Activated naive CD8-positive, alpha-beta T cell (primary cell): ENCODE measurements around the gene MEF2C.
"Not testable (repeated sequence)": the region's sequence is repeated elsewhere in the genome, so short reads cannot be mapped to it uniquely, and the experiment has no call there.

Experiments used
- H3K27ac Mint-ChIP-seq: one replicate; pipeline ENCODE4 v1.8.0; 2021; ENCODE audit warnings: mixed read lengths
- H3K27me3 Mint-ChIP-seq: one replicate; pipeline ENCODE4 v1.8.0; 2021; ENCODE audit warnings: mixed read lengths
- H3K36me3 Mint-ChIP-seq: one replicate; pipeline ENCODE4 v1.8.0; 2021; ENCODE audit warnings: mixed read lengths
- H3K4me1 Mint-ChIP-seq: one replicate; pipeline ENCODE4 v1.8.0; 2021; ENCODE audit warnings: low read depth, mixed read lengths
- H3K4me3 Mint-ChIP-seq: one replicate; pipeline ENCODE4 v1.8.0; 2021; ENCODE audit warnings: mild to moderate bottlenecking, mixed read lengths
- H3K9me3 Mint-ChIP-seq: one replicate; pipeline ENCODE4 v1.8.0; 2021; ENCODE audit warnings: low read depth, mixed read lengths

MEF2C gene

DNA sequence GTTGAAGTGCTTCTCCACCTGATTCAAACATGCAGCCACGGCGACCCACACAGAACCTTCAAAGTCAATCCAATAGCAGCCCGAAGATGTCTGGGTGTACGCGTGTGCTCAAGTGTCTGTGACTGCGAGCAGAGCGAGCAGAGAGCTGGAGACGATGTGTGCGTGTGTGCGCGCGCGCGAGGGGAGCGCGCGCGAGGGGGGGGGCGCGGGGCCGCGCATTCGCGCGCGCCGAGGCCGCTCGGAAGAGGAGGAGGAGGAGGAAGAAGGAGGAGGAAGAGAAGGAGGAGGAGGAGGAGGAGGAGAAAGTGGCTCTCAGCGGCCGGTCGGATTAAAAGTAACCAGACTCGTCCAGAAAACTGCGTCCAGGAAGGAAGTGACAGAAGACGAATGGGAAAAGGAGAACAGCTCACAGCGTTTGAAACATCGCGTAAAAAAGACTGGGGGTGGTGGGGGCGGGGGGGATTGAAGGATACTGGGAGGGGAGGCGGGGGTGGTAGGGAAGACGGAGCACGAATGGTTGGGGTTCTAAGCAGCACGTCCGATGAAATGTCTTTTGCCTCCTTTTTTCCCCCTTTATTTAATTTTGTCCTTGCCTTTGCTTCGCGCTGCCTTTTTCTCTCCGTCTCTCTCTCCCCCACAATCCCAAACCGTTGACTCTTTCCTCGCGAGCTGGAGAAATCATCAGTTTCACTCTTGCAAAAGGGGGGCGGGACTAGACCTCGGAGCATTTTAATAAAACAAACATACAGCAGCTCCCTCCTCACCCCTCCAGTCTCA is at the start of gene MEF2C:
Gene MEF2C (minus strand): TSS at position 126 of the 777 bp plus-strand sequence. CDS start 59,396 bp downstream, outside the sequence.
- Mint-ChIP-seq H3K4me3 (peak within 1 kb of the TSS; percentile 82), H3K27ac (no peak within 1 kb of the TSS), H3K9me3 (no peaks in the 10 kb centered on the region), H3K27me3 (peaks cover 37% of the 10 kb centered on the region), H3K36me3 (no peaks in the 10 kb centered on the region), H3K4me1 (peaks cover 23% of the 10 kb centered on the region)

DNA sequence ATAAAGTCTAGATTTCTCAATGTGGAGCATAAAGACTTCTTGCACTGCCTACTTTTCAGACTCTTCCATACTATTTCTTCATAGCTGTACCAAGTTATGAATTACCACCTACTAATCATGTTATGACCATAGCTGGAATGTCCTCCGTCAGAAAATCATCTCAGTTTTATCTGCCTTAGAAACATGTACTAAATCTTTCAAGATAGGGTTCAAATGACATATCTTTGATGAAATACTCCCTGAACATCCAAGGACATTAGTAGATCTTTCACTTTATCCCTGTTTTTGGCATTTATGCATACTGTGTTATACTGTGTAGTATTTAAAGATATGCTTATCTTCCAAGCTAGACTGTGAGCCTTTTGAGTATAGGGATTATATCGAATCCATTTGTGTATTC is 49.6 kb upstream of the MEF2C start:
- H3K4me3 Mint-ChIP-seq, result no peak overlapping the region
- H3K4me1 Mint-ChIP-seq, result no peaks in the 10 kb centered on the region
- no peaks in the 10 kb centered on the region for H3K36me3 Mint-ChIP-seq
- peaks cover 4% of the 10 kb centered on the region for H3K27me3 Mint-ChIP-seq
- H3K9me3 Mint-ChIP-seq, result no peaks in the 10 kb centered on the region
- H3K27ac Mint-ChIP-seq, result no peak overlapping the region

DNA sequence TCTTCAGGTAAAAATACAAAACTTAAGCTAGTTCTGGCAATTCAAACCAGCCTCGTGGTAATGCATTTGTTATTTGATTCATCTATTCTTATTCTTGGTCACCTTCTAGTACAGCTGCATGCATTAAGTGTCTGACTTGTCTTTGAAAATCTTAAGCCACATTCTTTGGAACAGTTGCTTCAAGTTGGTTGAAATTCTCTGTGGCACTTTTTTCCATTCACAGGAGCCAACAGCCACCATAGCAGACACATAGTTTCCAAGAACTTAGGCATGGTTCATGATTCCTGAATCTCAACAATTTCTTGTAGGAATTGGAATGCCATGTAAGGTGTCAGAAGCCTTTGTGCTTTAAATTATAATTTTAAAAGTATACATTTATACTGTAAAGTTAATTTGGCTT is 47.4 kb upstream of the MEF2C start:
- H3K4me1 Mint-ChIP-seq, result no peaks in the 10 kb centered on the region
- no peaks in the 10 kb centered on the region for H3K27me3 Mint-ChIP-seq
- no peak overlapping the region for H3K27ac Mint-ChIP-seq
- no peak overlapping the region for H3K4me3 Mint-ChIP-seq
- no peaks in the 10 kb centered on the region for H3K9me3 Mint-ChIP-seq
- no peaks in the 10 kb centered on the region for H3K36me3 Mint-ChIP-seq

DNA sequence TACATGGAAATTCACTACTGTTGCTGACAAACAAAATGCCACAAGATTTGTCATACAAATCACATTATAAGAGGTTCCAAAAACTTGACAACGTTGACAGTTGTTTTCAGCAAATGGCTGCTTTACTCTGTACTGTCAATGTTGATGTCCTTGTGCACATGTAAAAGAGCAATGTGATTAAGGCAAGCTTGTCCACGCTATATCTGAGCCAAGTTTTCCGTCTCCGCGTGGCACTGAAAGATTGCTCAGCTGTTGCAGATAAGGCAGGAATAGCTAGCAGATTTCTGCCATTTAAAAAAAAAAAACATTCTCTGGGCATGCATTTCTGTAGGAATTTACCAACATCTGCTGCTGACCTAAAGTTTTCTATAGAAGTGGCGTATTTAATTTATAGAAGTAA is 46.4 kb upstream of the MEF2C start:
- Mint-ChIP-seq H3K9me3 (no peaks in the 10 kb centered on the region), H3K36me3 (no peaks in the 10 kb centered on the region), H3K4me3 (no peak overlapping the region), H3K27me3 (no peaks in the 10 kb centered on the region), H3K27ac (no peak overlapping the region), H3K4me1 (no peaks in the 10 kb centered on the region)

DNA sequence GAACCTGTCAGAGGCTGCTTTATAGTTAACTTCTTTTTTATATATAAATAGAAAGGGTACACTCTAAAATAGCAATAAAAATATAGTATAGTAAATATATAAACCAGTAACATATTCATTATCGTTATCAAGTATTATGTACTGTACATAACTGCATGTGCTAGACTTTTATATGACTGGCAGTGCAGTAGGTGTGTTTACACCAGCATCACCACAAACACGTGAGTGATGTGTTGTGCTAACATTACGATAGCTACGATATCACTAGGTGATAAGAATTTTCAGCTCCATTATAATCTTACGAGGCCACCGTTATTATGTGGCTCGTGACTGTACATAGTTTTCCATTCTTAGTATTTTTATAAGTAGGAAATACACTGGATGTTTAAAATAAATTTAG is 43.8 kb upstream of the MEF2C start:
- no peak overlapping the region for H3K27ac Mint-ChIP-seq
- no peaks in the 10 kb centered on the region for H3K36me3 Mint-ChIP-seq

DNA sequence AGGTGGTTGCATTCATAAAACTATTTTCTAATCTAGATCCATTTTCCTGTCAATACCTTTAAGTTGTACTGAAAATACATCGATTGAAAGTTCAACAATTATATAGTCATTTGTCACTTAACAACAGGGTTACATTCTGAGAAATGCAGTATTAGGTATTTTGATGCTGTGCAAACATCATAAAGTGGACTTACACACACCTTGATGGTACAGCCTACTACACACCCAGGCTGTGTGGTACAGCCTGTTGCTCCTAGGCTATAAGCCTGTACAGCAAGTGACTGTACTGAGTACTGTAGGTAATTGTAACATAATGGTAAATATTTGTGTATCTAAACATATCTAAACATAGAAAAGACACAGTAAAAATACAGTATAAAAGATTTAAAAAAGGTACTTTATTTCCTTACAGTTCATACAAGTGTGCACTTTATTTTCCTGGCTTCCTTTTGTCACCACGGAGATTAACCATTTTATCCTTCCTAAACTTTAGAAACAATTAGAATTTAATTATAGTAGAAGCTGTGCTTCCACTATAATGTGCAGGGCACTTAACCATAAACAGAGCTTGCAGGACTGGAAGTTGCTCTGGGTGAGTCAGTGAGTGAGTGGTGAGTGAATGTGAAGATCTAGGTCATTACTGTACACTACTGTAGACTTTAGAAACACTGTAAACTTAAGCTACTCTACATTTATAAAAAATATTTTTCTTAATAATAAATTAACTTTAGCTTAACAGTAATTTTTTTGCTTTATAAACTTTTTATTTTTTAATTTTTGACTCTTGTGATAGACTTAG is 42.9 kb upstream of the MEF2C start:
- H3K36me3 Mint-ChIP-seq, result no peaks in the 10 kb centered on the region
- no peaks in the 10 kb centered on the region for H3K4me1 Mint-ChIP-seq
- H3K9me3 Mint-ChIP-seq, result no peaks in the 10 kb centered on the region
- H3K27me3 Mint-ChIP-seq, result peaks cover 3% of the 10 kb centered on the region
- no peak overlapping the region for H3K27ac Mint-ChIP-seq
- H3K4me3 Mint-ChIP-seq, result no peak overlapping the region

More for the DNA sequence above, 43.8 kb upstream of the MEF2C start:
- Mint-ChIP-seq H3K4me3 (no peak overlapping the region), H3K4me1 (no peaks in the 10 kb centered on the region), H3K27me3 (no peaks in the 10 kb centered on the region), H3K9me3 (no peaks in the 10 kb centered on the region)

DNA sequence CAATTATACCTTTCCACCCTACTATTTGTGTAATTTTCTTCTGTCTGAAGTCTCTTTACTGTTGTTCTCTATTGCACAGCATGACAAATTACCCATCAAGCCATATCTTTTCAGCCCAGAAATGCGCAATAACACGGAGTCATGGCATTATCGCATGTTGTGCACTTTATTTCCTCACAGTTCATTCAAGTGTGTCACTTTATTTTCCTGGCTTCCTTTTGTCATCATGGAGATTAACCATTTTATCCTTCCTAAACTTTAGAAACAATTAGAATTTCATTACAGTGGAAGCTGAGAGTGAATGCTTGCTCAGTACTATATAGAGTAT is 41.3 kb upstream of the MEF2C start:
- Mint-ChIP-seq H3K27me3 (peaks cover 8% of the 10 kb centered on the region), H3K9me3 (no peaks in the 10 kb centered on the region)

DNA sequence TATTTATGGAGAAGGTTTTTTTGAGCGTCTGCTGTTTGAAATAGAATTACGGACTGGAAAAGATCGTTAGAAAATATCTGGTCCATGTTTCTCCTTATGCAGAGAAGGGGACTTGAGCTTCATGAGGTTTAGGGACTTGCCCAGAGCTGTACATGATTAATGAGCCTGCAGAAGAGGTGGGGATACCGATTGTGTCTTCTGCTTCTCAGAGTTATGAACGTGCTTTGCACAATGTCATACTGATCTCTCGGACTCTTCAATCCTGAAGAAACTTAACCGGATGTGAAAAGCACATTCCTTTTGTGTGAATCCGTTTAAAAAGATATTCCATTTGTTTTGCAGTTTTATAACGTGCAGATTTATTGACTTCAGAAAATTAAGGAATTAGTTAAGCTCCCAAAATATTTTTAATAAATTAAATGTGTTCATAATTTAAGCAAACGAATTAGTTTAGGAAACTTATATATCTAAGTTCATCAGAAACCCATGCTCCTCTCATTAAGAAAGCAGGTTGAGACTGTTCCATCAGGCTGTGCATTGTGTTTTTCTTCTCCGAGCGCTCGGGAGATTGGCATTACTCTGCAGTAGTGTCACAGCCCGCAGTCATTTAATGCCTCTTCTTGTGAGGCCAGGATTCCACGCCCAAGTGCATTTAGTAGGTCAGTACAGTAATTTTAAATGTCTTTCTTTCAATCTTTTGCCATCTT is 40.8 kb upstream of the MEF2C start:
- H3K9me3 Mint-ChIP-seq, result no peaks in the 10 kb centered on the region
- H3K4me3 Mint-ChIP-seq, result no peak overlapping the region
- no peaks in the 10 kb centered on the region for H3K4me1 Mint-ChIP-seq
- peaks cover 8% of the 10 kb centered on the region for H3K27me3 Mint-ChIP-seq
- H3K27ac Mint-ChIP-seq, result no peak overlapping the region
- peaks cover 2% of the 10 kb centered on the region for H3K36me3 Mint-ChIP-seq

More for the DNA sequence above, 41.3 kb upstream of the MEF2C start:
- H3K4me1 Mint-ChIP-seq, result no peaks in the 10 kb centered on the region
- H3K4me3 Mint-ChIP-seq, result no peak overlapping the region
- peaks cover 2% of the 10 kb centered on the region for H3K36me3 Mint-ChIP-seq
- no peak overlapping the region for H3K27ac Mint-ChIP-seq

DNA sequence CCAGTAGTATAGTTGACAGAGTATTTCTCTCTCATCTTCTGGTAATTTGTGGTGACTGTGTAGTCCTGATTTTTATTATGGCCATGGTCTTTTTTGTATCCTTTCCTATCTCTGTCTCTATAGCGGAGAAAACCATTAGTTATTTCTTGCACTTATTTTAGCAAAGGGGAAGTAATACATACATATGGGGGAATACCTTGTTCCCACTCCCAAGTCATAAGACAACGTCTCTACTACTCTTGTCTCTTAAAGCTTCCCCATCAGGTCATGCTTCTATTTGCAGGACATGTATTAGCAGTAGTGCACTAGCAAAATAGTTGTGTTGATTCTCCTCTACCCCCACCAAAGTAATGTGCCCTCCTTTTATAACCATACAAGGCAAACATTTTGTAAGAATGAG is 29.8 kb upstream of the MEF2C start:
- H3K9me3 Mint-ChIP-seq, H3K27ac Mint-ChIP-seq, H3K36me3 Mint-ChIP-seq, H3K4me1 Mint-ChIP-seq, H3K4me3 Mint-ChIP-seq, H3K27me3 Mint-ChIP-seq: not testable (repeated sequence)

DNA sequence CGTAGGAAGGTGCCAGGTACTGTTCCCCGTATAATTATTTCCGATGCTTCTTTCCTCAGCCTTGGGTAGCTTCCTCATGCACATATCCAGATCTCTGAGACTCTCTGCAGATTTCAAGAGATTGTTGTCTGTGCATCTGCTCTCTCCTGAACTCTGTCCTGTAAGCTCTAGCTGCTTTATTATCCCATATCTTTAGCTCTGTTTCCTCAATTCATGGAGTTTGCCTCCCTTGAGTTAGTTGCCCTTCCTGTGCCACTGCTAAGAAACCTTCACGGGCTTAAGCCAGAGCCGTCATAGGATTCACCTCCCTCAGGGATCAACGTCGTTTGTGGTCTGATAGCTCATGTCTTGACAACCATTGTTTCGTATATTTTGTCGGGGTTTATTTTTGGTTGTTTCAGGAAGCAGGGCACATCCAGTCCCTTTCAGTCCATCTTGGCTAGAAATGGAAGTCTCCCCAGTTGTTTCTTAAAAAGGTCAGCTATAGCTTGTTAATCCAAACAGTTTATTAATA is 28.1 kb upstream of the MEF2C start:
- H3K9me3 Mint-ChIP-seq, H3K4me3 Mint-ChIP-seq, H3K36me3 Mint-ChIP-seq, H3K4me1 Mint-ChIP-seq, H3K27me3 Mint-ChIP-seq, H3K27ac Mint-ChIP-seq: not testable (repeated sequence)

DNA sequence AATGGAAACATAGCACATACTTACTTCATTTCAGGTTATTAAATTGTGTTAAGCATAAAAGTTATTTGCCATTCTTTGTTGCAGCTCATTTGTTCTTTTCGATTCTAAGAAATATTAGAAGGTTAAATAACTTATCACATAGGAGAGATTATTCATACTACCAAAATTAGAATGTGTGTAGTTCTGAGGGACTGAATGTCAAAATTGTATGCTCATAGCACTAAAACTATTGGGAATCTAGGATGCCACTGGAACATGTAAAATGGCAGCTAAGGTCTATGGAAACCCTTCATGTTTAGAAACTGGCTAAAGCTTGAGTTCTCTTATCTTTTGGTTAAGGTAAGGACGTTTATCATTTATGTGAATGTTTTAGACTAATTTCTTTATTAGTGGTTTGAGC is 21.5 kb upstream of the MEF2C start:
- H3K9me3 Mint-ChIP-seq, H3K4me1 Mint-ChIP-seq, H3K27ac Mint-ChIP-seq, H3K27me3 Mint-ChIP-seq, H3K36me3 Mint-ChIP-seq, H3K4me3 Mint-ChIP-seq: not testable (repeated sequence)

DNA sequence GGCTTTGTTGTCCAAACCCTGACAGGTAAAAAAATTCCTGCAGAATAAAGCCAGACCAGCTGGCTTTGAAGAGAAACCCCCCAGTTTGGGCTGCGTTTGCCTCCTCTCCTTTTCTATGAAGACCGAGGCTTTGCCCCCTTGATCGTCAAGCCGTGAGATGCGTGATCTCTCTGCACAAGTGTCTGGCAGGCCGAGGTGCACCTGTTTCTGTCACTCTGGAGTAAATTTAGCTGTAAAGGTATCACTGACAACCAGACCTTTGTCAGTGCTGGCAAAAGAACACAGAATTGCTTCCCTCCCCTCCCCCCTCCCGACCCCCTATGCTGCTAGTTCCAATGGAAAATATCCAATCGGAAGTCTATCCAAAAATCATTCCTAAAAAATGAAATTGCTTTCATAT is 21.0 kb upstream of the MEF2C start:
- not testable (repeated sequence) for H3K27ac Mint-ChIP-seq, H3K4me1 Mint-ChIP-seq, H3K4me3 Mint-ChIP-seq, H3K9me3 Mint-ChIP-seq, H3K36me3 Mint-ChIP-seq, H3K27me3 Mint-ChIP-seq

DNA sequence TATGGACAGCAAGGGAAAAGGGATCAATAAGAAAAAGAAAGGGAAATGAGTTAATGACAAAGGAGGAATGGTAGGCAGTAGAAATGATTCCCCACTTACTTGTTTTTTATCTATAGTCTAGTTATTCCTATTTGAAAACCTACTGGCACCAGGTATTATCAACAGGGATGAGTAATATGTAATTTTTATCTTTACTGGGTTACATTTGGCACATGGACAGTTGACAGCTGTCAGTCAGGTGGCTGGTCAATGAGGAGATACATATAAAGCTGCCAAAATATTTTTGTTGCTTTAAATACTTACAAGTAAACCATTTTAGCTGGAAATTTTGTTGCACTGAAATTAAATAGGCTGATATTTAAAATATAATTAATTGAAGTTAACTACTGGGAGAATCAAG is 18.1 kb upstream of the MEF2C start:
- not testable (repeated sequence) for H3K27me3 Mint-ChIP-seq, H3K36me3 Mint-ChIP-seq, H3K9me3 Mint-ChIP-seq, H3K4me1 Mint-ChIP-seq, H3K4me3 Mint-ChIP-seq, H3K27ac Mint-ChIP-seq

DNA sequence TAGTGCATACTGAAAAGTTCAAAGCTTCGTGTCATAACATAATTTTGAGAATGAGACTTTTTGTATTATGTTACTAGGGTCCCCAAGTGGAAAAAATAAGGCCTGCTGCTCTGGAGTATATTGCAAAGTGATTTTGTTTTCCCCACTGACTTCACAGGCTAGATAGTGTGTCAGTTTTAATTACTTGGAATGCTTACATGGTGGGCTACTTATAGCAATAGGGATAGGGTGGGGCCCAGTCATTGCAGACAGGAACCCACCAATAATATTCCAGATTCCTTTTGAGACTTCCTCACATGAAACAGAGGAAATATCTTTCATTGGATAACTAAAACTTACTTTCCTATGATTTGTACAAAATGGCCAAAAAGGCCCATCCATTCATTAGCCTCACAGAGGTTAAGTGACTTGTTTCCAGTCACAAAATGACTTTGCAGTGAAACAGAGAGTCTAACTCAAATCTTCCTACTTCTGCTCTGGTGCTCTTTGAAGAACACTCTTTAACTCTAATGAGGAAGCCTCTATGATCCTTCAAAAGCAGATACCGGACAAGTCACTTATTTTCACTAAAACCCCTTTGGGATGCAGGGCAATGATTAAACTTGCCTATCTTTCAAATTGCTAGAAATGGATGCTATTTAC is 16.2 kb upstream of the MEF2C start:
- Mint-ChIP-seq H3K9me3 (no peaks in the 10 kb centered on the region), H3K36me3 (no peaks in the 10 kb centered on the region), H3K4me3 (no peak overlapping the region), H3K27me3 (peaks cover 1% of the 10 kb centered on the region), H3K27ac (no peak overlapping the region), H3K4me1 (no peaks in the 10 kb centered on the region)

DNA sequence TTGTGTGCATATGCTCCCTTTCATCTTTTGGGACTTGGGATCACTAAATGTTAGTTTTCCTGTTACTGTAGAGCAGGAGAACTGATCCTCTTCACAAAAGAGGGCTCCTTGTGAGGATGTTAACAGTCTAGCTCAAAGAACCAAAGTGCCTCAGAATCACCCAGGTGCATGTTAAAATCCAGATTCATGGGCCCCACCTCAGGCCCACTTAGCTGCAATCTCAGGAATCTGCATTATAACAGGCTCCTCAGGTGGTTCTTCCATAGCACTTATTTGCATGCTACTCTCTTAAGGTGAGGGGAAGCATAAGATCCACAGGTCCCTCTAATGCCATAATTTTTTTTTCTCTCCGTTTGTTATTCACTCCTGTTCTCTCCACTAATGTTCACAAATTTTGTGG is 14.8 kb upstream of the MEF2C start:
- no peaks in the 10 kb centered on the region for H3K9me3 Mint-ChIP-seq
- no peaks in the 10 kb centered on the region for H3K4me1 Mint-ChIP-seq

More for the DNA sequence above, 14.8 kb upstream of the MEF2C start:
- H3K27me3 Mint-ChIP-seq, result peaks cover 3% of the 10 kb centered on the region
- H3K27ac Mint-ChIP-seq, result no peak overlapping the region
- H3K36me3 Mint-ChIP-seq, result no peaks in the 10 kb centered on the region
- H3K4me3 Mint-ChIP-seq, result no peak overlapping the region
